22Rv1 (cell line): ENCODE results near the gene CNIH4.

Experiments
- ZFX ChIP-seq: fragments of 450-650 bp; IDR thresholded peaks from 2 replicates; pipeline ENCODE4 v1.6.1; 2017; ENCODE audit warnings: antibody characterized with exemption, borderline replicate concordance
- TF ChIP-seq, protein P1 (sequence below): fragments of 450-650 bp; IDR thresholded peaks from 2 replicates; pipeline ENCODE4 v1.5.1; 2017; ENCODE audit warnings: mild to moderate bottlenecking

DNA sequence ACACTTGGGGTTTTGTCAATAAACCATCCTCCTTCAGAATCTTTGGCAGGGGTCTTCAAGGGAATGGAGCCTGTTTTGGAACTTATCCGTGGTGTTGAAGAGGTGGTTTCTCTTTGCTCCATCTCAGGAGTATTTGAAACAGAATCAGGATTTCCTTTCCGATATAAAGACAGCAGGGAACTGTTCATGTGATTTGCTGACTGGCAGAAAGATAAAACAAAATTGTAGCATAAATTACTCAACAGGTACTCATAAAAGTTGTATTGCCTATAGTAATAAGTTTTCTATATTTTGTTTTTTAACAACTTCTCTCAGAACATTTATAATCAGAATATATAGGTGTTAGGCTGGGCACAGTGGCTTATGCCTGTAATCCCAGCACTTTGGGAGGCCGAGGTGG lies 48.6 kb upstream of the CNIH4 start:
- TF ChIP-seq, protein P1, sequence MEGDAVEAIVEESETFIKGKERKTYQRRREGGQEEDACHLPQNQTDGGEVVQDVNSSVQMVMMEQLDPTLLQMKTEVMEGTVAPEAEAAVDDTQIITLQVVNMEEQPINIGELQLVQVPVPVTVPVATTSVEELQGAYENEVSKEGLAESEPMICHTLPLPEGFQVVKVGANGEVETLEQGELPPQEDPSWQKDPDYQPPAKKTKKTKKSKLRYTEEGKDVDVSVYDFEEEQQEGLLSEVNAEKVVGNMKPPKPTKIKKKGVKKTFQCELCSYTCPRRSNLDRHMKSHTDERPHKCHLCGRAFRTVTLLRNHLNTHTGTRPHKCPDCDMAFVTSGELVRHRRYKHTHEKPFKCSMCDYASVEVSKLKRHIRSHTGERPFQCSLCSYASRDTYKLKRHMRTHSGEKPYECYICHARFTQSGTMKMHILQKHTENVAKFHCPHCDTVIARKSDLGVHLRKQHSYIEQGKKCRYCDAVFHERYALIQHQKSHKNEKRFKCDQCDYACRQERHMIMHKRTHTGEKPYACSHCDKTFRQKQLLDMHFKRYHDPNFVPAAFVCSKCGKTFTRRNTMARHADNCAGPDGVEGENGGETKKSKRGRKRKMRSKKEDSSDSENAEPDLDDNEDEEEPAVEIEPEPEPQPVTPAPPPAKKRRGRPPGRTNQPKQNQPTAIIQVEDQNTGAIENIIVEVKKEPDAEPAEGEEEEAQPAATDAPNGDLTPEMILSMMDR: no peak
- no peak for TF ChIP-seq ZFX
